NCI-H748 (cell line): ENCODE measurements around the gene CTNS.
"Not testable (repeated sequence)": the region's sequence is repeated elsewhere in the genome, so short reads cannot be mapped to it uniquely, and the experiment has no call there.

Experiments used
- DNase-seq: peaks from one replicate; lab custom pipeline; 2025; ENCODE audit not compliant: unreplicated experiment; lab: John Stamatoyannopoulos, UW

CTNS gene

GRCh38 chr17:3681565-3681964, 45.0 kb downstream of the CTNS start:
- no peak for DNase-seq

- no peak for DNase-seq
These were observed 45.5 kb downstream of the CTNS start for GRCh38 chr17:3682033-3682432.

- peak; percentile 48 for DNase-seq
These were observed 46.5 kb downstream of the CTNS start for GRCh38 chr17:3683054-3683511.

GRCh38 chr17:3685174-3685573, 48.6 kb downstream of the CTNS start:
- no peak for DNase-seq

GRCh38 chr17:3688027-3688553, 51.5 kb downstream of the CTNS start:
- no peak for DNase-seq

GRCh38 chr17:3688852-3689261, 52.3 kb downstream of the CTNS start:
- DNase-seq: no peak

- DNase-seq: no peak
These were observed 52.9 kb downstream of the CTNS start for GRCh38 chr17:3689262-3690093.

GRCh38 chr17:3690094-3690715, 53.6 kb downstream of the CTNS start:
- DNase-seq: no peak

- no peak for DNase-seq
These were observed 55.1 kb downstream of the CTNS start for GRCh38 chr17:3691617-3692067.

GRCh38 chr17:3692346-3692745, 55.8 kb downstream of the CTNS start:
- DNase-seq: no peak

- no peak for DNase-seq
These were observed 56.6 kb downstream of the CTNS start for GRCh38 chr17:3693141-3693540.

- DNase-seq: no peak
These were observed 57.3 kb downstream of the CTNS start for GRCh38 chr17:3693829-3694231.

GRCh38 chr17:3695129-3695722, 58.7 kb downstream of the CTNS start:
- no peak for DNase-seq

- DNase-seq: peak; percentile 62
These were observed 59.3 kb downstream of the CTNS start, which contains the start of gene P2RX5 for GRCh38 chr17:3695723-3696411. P2RX5 (minus strand) TSS chr17:3696155; CDS start chr17:3696005, 150 bp downstream.

- no peak for DNase-seq
These were observed 60.5 kb downstream of the CTNS start for GRCh38 chr17:3697103-3697476.

GRCh38 chr17:3698139-3698538, 61.6 kb downstream of the CTNS start:
- DNase-seq: no peak

- no peak for DNase-seq
These were observed 63.4 kb downstream of the CTNS start for GRCh38 chr17:3699951-3700350.

- not testable (repeated sequence) for DNase-seq
These were observed 65.5 kb downstream of the CTNS start for GRCh38 chr17:3702041-3702539.

GRCh38 chr17:3704931-3705717, 68.6 kb downstream of the CTNS start:
- no peak for DNase-seq

GRCh38 chr17:3705718-3705984, 69.1 kb downstream of the CTNS start:
- not testable (repeated sequence) for DNase-seq
